SK-N-SH treated with all-trans-retinoic acid at 6 μM for 48 hours (cell line): ENCODE measurements around the gene USE1.

Source experiments
- ATAC-seq: fragments of 200-7000 bp; cut with Tn5 transposase; 3 replicates; pipeline ENCODE4 v1.9.1; 2020; ENCODE audit warnings: mild to moderate bottlenecking, moderate library complexity
- BACH2 ChIP-seq: fragments of 250-450 bp; sonication (Bioruptor Pico); IDR thresholded peaks from 2 replicates; pipeline ENCODE4 v1.9.0; 2021; ENCODE audit warnings: mild to moderate bottlenecking, borderline replicate concordance
- CSDC2 ChIP-seq: fragments of 250-450 bp; sonication (Bioruptor Pico); IDR thresholded peaks from 2 replicates; pipeline ENCODE4 v1.5.0; 2020; ENCODE audit warnings: mild to moderate bottlenecking, moderate library complexity
- CSRNP3 ChIP-seq: fragments of 250-450 bp; sonication (Bioruptor Pico); IDR thresholded peaks from 2 replicates; pipeline ENCODE4 v1.5.1; 2021; ENCODE audit warnings: mild to moderate bottlenecking, moderate library complexity
- ESRRG ChIP-seq: fragments of 250-450 bp; sonication (Bioruptor Pico); IDR thresholded peaks from 2 replicates; pipeline ENCODE4 v1.6.1; 2021; ENCODE audit warnings: mild to moderate bottlenecking
- GLIS3 ChIP-seq: fragments of 250-450 bp; sonication (Bioruptor Pico); IDR thresholded peaks from 2 replicates; pipeline ENCODE4 v1.5.0; 2020; ENCODE audit warnings: mild to moderate bottlenecking, moderate library complexity
- OSR1 ChIP-seq: fragments of 250-450 bp; sonication (Bioruptor Pico); IDR thresholded peaks from 2 replicates; pipeline ENCODE4 v1.8.0; 2022; ENCODE audit warnings: moderate library complexity, mild to moderate bottlenecking, inconsistent platforms
- PATZ1 ChIP-seq: fragments of 250-450 bp; sonication (Bioruptor Pico); IDR thresholded peaks from 2 replicates; pipeline ENCODE4 v1.8.0; 2020; ENCODE audit warnings: mild to moderate bottlenecking, moderate library complexity, borderline replicate concordance
- PPARA ChIP-seq: fragments of 250-450 bp; sonication (Bioruptor Pico); IDR thresholded peaks from 2 replicates; pipeline ENCODE4 v1.5.0; 2020; ENCODE audit warnings: mild to moderate bottlenecking, borderline replicate concordance
- RARB ChIP-seq: fragments of 250-450 bp; sonication (Bioruptor Pico); IDR thresholded peaks from 2 replicates; pipeline ENCODE4 v1.8.0; 2021; ENCODE audit warnings: mild to moderate bottlenecking, moderate library complexity
- SNAI2 ChIP-seq: fragments of 250-450 bp; sonication (Bioruptor Pico); IDR thresholded peaks from 2 replicates; pipeline ENCODE4 v1.5.0; 2020; ENCODE audit warnings: mild to moderate bottlenecking, moderate library complexity
- TCF4 ChIP-seq: fragments of 250-450 bp; sonication (Bioruptor Pico); IDR thresholded peaks from 2 replicates; pipeline ENCODE4 v1.8.0; 2021; ENCODE audit warnings: mild to moderate bottlenecking, moderate library complexity, borderline replicate concordance
- TOX ChIP-seq: fragments of 250-450 bp; sonication (Bioruptor Pico); IDR thresholded peaks from 2 replicates; pipeline ENCODE4 v1.8.0; 2021; ENCODE audit warnings: mild to moderate bottlenecking, moderate library complexity, borderline replicate concordance
- ZC3H10 ChIP-seq: fragments of 250-450 bp; sonication (Bioruptor Pico); IDR thresholded peaks from 2 replicates; pipeline ENCODE4 v1.5.1; 2021; ENCODE audit warnings: mild to moderate bottlenecking, moderate library complexity
- ZFP3 ChIP-seq: fragments of 250-450 bp; sonication (Bioruptor Pico); IDR thresholded peaks from 2 replicates; pipeline ENCODE4 v1.5.0; 2020; ENCODE audit warnings: mild to moderate bottlenecking, moderate library complexity
- ZFP30 ChIP-seq: fragments of 450-650 bp; formaldehyde crosslinking; IDR thresholded peaks from 2 replicates; pipeline ENCODE4 v1.5.0; 2022; ENCODE audit warnings: mild to moderate bottlenecking, moderate library complexity
- ZNF70 ChIP-seq: fragments of 450-650 bp; formaldehyde crosslinking; IDR thresholded peaks from 2 replicates; pipeline ENCODE4 v1.5.0; 2020; ENCODE audit warnings: mild to moderate bottlenecking, moderate library complexity
- ZNF8 ChIP-seq: fragments of 450-650 bp; formaldehyde crosslinking; IDR thresholded peaks from 2 replicates; pipeline ENCODE4 v1.5.0; 2020; ENCODE audit warnings: mild to moderate bottlenecking, moderate library complexity
- TF ChIP-seq, protein P1 (sequence below): fragments of 250-450 bp; sonication (Bioruptor Pico); IDR thresholded peaks from 2 replicates; pipeline ENCODE4 v1.5.1; 2020; ENCODE audit warnings: low read depth, mild to moderate bottlenecking, moderate library complexity
- TF ChIP-seq, protein P2 (sequence below): fragments of 250-450 bp; sonication (Bioruptor Pico); IDR thresholded peaks from 2 replicates; pipeline ENCODE4 v1.8.0; 2021; ENCODE audit warnings: low read depth, mild to moderate bottlenecking, moderate library complexity, borderline replicate concordance

The USE1 gene

GRCh38 chr19:17205237-17206140 is 9.7 kb upstream of the USE1 start:
- ATAC-seq: peak; percentile 79
- TF ChIP-seq ZFP30: no peak
- TF ChIP-seq CSRNP3: no peak
- no peak for TF ChIP-seq PATZ1
- no peak for TF ChIP-seq PPARA (CRISPR knock-in tag)
- TF ChIP-seq TCF4 (CRISPR knock-in tag): no peak
- TF ChIP-seq RARB (CRISPR knock-in tag): no peak
- no peak for TF ChIP-seq SNAI2 (CRISPR knock-in tag)
- TF ChIP-seq ESRRG: no peak
- TF ChIP-seq, protein P1, sequence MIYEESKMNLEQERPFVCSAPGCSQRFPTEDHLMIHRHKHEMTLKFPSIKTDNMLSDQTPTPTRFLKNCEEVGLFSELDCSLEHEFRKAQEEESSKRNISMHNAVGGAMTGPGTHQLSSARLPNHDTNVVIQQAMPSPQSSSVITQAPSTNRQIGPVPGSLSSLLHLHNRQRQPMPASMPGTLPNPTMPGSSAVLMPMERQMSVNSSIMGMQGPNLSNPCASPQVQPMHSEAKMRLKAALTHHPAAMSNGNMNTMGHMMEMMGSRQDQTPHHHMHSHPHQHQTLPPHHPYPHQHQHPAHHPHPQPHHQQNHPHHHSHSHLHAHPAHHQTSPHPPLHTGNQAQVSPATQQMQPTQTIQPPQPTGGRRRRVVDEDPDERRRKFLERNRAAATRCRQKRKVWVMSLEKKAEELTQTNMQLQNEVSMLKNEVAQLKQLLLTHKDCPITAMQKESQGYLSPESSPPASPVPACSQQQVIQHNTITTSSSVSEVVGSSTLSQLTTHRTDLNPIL: no peak
- no peak for TF ChIP-seq ZNF70 (CRISPR knock-in tag)
- no peak for TF ChIP-seq BACH2 (CRISPR knock-in tag)
- TF ChIP-seq ZFP3 (CRISPR knock-in tag): no peak
- no peak for TF ChIP-seq ZNF8 (CRISPR knock-in tag)
- no peak for TF ChIP-seq GLIS3
- TF ChIP-seq, protein P2, sequence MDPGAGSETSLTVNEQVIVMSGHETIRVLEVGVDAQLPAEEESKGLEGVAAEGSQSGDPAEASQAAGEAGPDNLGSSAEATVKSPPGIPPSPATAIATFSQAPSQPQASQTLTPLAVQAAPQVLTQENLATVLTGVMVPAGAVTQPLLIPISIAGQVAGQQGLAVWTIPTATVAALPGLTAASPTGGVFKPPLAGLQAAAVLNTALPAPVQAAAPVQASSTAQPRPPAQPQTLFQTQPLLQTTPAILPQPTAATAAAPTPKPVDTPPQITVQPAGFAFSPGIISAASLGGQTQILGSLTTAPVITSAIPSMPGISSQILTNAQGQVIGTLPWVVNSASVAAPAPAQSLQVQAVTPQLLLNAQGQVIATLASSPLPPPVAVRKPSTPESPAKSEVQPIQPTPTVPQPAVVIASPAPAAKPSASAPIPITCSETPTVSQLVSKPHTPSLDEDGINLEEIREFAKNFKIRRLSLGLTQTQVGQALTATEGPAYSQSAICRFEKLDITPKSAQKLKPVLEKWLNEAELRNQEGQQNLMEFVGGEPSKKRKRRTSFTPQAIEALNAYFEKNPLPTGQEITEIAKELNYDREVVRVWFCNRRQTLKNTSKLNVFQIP (CRISPR knock-in tag): no peak
- TF ChIP-seq CSDC2 (CRISPR knock-in tag): no peak
- TF ChIP-seq ZC3H10 (CRISPR knock-in tag): no peak
- no peak for TF ChIP-seq OSR1

DNA sequence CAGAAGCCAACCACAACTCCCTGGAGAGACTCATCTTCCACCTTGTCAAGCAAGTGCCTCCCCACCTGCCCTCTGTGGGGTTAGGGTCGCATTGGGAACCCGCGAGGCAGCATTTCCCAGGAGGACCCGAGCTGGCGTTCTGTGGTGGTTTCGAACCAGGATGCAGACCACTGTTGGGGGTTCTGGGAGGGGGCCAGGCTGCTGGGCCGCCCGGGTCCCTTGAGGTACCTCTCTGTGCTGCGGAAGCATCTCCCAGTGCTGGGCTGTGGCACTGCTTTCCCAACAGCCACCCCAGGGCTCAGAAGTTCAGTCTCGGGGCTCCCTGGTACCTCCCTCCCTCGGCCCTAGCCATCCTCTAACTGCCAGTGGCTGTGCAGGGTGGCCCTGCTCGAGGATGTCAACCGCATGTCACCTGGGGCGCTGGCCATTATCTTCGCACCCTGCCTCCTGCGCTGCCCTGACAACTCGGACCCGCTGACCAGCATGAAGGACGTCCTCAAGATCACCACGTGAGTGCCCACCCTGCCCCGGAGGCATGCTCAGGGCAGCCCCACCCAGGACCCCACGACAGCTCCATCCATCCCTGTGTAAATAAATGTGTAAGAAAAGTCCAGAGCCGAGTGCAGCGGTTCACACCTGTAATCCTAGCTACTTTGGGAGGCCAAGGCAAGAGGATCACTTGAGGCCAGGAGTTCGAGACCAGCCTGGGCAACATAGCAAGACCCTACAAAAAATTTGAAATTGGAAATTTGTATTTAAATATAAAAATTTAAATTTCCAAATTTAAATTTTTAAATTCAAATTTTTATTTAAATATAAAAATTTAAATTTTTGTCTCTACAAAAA is 8.2 kb upstream of the USE1 start:
- no peak for ATAC-seq
- no peak for TF ChIP-seq GLIS3
- TF ChIP-seq BACH2 (CRISPR knock-in tag): no peak
- TF ChIP-seq TOX (CRISPR knock-in tag): no peak
- no peak for TF ChIP-seq CSRNP3
- no peak for TF ChIP-seq PATZ1
- no peak for TF ChIP-seq OSR1
- no peak for TF ChIP-seq RARB (CRISPR knock-in tag)
